Measurements from ENCODE around the gene COL11A1. TPM values are rescaled to one million over a fixed set of nuclear protein-coding genes. Genes with fewer than 3 reads are reported as not detected.

COL11A1 gene
- total and polyA plus RNA-seq, 5 experiments from 2014 or later = not detected

GRCh38 chr1:102875756-102876155 lies 232.6 kb downstream of the COL11A1 start:
- Mint-ChIP-seq H3K36me3 (no peaks in the 10 kb centered on the region), H3K27ac (no peak overlapping the region), H3K27me3 (no peaks in the 10 kb centered on the region), H3K4me1 (no peaks in the 10 kb centered on the region), H3K4me3 (no peak overlapping the region), H3K9me3 (peaks cover 0 to 21% (median 5%) of the 10 kb centered on the region in 9 donors)
- no peak for DNase-seq
- POLR2A ChIA-PET = no interaction called here
- no peak for ATAC-seq

DNA sequence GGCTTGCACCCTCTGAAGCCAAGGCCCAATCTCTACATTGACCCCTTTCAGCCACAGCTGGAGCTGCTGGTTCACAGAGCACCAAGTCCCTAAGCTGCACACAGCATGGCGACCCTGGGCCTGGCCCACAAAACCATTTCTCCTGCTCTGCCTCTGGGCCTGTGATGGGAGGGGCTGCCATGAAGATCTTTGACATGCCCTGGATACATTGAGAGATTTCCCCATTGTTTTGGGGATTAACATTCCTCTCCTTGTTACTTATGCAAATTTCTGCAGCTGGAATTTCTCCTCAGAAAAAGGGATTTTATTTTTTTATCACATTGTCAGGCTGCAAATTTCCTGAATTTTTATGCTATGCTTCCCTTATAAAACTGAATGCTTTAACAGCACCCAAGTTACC lies 235.8 kb downstream of the COL11A1 start:
- H3K4me3 Mint-ChIP-seq = no peak overlapping the region
- ATAC-seq (no peak), DNase-seq (no peak)
- peaks cover 0 to 42% (median 12%) of the 10 kb centered on the region in 9 donors for H3K9me3 Mint-ChIP-seq
- POLR2A ChIA-PET = no interaction called here
- no peaks in the 10 kb centered on the region for H3K27me3 Mint-ChIP-seq
- no peaks in the 10 kb centered on the region for H3K36me3 Mint-ChIP-seq
- H3K27ac Mint-ChIP-seq = no peak overlapping the region
- H3K4me1 Mint-ChIP-seq = no peaks in the 10 kb centered on the region

- H3K9me3 Mint-ChIP-seq = peaks cover 0 to 42% (median 15%) of the 10 kb centered on the region in 9 donors
- POLR2A ChIA-PET = no interaction called here
- H3K36me3 Mint-ChIP-seq = no peaks in the 10 kb centered on the region
- no peak for DNase-seq
- H3K27ac Mint-ChIP-seq = no peak overlapping the region
- H3K27me3 Mint-ChIP-seq = no peaks in the 10 kb centered on the region
- no peak overlapping the region for H3K4me3 Mint-ChIP-seq
- ATAC-seq = no peak
- no peaks in the 10 kb centered on the region for H3K4me1 Mint-ChIP-seq
These were observed 236.2 kb downstream of the COL11A1 start for GRCh38 chr1:102872097-102872496.

DNA sequence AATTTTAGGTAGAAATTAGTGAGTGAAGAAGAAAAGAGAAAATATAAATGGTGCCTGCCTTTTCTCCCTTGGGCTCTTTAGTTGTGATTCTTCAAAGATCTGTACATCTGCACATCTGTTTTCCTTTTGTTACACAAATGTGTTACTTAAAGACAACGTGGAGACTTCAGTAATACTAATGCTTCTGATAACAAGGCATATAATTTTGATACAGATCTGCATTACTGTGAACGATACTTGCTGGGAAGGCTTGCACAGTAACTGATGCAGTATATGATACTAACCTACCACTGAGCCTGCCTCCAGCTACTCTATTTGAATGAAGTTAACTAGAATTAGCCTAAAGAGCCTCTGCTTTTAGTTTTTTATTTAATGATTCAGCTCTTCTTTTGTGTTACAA lies 244.6 kb downstream of the COL11A1 start:
- H3K36me3 Mint-ChIP-seq = peaks cover 0 to 4% (median 0%) of the 10 kb centered on the region in 3 donors
- POLR2A ChIA-PET = no interaction called here
- no peak overlapping the region for H3K27ac Mint-ChIP-seq
- ATAC-seq (no peak), DNase-seq (no peak)
- peaks cover under 1 to 23% (median 10%) of the 10 kb centered on the region in 9 donors for H3K9me3 Mint-ChIP-seq
- no peaks in the 10 kb centered on the region for H3K4me1 Mint-ChIP-seq
- H3K27me3 Mint-ChIP-seq = no peaks in the 10 kb centered on the region
- no peak overlapping the region for H3K4me3 Mint-ChIP-seq

DNA sequence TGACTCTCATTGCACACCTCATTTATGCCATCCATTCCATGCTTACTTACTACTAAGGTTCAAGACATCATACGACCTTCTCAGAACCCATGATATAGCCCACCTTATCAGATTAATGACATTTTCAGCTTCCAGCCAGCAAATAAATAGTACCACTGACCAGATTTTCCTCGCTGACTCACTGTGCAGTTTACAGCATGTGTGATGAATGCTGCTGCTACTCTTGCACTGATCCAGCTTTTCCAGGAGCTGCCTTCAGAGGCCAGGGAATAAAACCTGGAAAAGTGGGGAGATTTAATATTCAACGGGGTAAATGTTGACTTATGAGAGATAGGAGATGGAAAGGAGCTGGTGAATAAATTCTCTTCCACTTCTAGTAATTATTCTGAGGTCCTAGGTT lies 247.1 kb downstream of the COL11A1 start:
- Mint-ChIP-seq H3K4me1 (no peaks in the 10 kb centered on the region), H3K27me3 (peaks cover 0 to under 1% (median 0%) of the 10 kb centered on the region in 5 donors), H3K36me3 (peaks cover 0 to 4% (median 0%) of the 10 kb centered on the region in 3 donors), H3K4me3 (no peak overlapping the region), H3K9me3 (peaks cover 2 to 33% (median 11%) of the 10 kb centered on the region in 9 donors), H3K27ac (no peak overlapping the region)
- DNase-seq (no peak), ATAC-seq (no peak)
- POLR2A ChIA-PET = no interaction called here

DNA sequence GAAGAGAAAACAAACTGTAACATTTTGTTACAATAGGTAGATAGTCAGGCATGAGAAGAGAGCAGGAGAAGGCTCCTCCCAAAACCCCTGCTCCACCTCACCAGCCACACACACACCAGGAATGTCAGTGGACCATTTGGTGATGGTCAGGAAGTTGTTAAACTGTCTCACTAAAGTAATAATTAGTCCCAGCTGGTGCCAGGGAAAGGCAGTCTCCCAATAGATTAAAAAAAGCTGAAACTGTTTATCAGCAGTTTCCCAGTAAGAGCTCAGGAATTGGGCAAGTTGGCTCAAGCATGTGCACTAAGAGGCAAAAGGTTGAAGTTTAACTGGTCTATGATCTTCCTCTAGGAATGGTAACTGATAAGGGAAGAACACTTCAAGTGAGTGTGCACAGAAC lies 249.6 kb downstream of the COL11A1 start:
- peaks cover 7 to 48% (median 22%) of the 10 kb centered on the region in 9 donors for H3K9me3 Mint-ChIP-seq
- H3K27ac Mint-ChIP-seq = no peak overlapping the region
- H3K36me3 Mint-ChIP-seq = peaks cover 0 to 4% (median 0%) of the 10 kb centered on the region in 3 donors
- DNase-seq = no peak
- H3K4me1 Mint-ChIP-seq = no peaks in the 10 kb centered on the region
- POLR2A ChIA-PET = no interaction called here
- H3K27me3 Mint-ChIP-seq = peaks cover 0 to 3% (median 0%) of the 10 kb centered on the region in 5 donors
- no peak for ATAC-seq
- H3K4me3 Mint-ChIP-seq = no peak overlapping the region

DNA sequence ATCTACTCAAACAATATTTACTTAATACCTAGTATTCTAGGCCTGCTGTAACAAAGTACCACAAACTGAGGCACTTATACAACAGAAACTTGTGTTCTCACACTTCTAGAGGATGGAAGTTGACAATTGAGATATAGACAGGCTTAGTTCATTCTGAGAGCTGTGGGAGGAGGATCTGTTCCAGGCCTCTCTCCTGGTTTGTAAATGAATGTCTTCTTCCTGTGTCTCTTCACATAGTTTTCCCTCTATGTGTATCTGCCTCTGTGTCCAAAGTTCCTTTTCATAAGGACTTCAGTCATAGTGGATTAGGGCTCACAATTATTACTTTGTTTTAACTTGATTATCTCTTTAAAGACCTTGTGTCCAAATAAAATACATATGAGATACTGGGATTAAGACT lies 251.1 kb downstream of the COL11A1 start:
- Mint-ChIP-seq H3K4me1 (no peaks in the 10 kb centered on the region), H3K4me3 (no peak overlapping the region), H3K27ac (no peak overlapping the region), H3K27me3 (peaks cover 0 to 3% (median 0%) of the 10 kb centered on the region in 5 donors), H3K36me3 (peaks cover 0 to 4% (median 0%) of the 10 kb centered on the region in 3 donors), H3K9me3 (peaks cover 7 to 48% (median 23%) of the 10 kb centered on the region in 9 donors)
- no peak for DNase-seq
- POLR2A ChIA-PET = no interaction called here
- ATAC-seq = no peak

- POLR2A ChIA-PET = no interaction called here
- Mint-ChIP-seq H3K9me3 (peaks cover 6 to 29% (median 19%) of the 10 kb centered on the region in 9 donors), H3K27me3 (peaks cover 0 to 3% (median 0%) of the 10 kb centered on the region in 5 donors), H3K27ac (no peak overlapping the region), H3K4me1 (no peaks in the 10 kb centered on the region), H3K4me3 (no peak overlapping the region), H3K36me3 (no peaks in the 10 kb centered on the region)
- ATAC-seq (no peak), DNase-seq (no peak)
These were observed 254.6 kb downstream of the COL11A1 start for GRCh38 chr1:102853701-102854187.

DNA sequence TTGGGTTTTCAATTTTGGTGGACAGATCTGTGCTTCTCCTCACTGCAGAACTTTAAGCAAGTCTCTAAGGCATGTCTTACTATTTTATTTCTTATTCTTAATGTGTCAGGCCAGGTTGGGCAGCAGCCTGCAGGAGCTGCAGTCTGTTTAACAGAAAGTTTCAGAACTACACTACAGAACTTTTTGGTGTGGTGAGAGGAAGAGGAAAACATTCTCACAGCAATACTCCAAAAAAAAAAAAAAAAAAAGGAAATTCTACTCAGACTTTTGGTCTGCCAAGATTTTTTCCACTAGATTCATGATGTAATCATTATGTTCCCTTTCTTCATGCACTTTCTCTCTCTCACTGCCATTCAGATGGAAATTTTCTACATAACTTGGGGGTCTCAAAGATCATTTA lies 255.2 kb downstream of the COL11A1 start:
- Mint-ChIP-seq H3K4me1 (no peaks in the 10 kb centered on the region), H3K9me3 (peaks cover 6 to 23% (median 19%) of the 10 kb centered on the region in 9 donors), H3K27ac (no peak overlapping the region), H3K4me3 (no peak overlapping the region), H3K36me3 (no peaks in the 10 kb centered on the region), H3K27me3 (peaks cover 0 to 3% (median 0%) of the 10 kb centered on the region in 5 donors)
- POLR2A ChIA-PET = no interaction called here
- no peak for ATAC-seq
- no peak for DNase-seq

- Mint-ChIP-seq H3K36me3 (no peaks in the 10 kb centered on the region), H3K27me3 (peaks cover 0 to 3% (median 0%) of the 10 kb centered on the region in 5 donors), H3K4me3 (no peak overlapping the region), H3K4me1 (no peaks in the 10 kb centered on the region), H3K9me3 (peaks cover 6 to 23% (median 19%) of the 10 kb centered on the region in 9 donors), H3K27ac (no peak overlapping the region)
- ATAC-seq = no peak
- POLR2A ChIA-PET = no interaction called here
- no peak for DNase-seq
These were observed 255.7 kb downstream of the COL11A1 start for GRCh38 chr1:102852613-102853012.

GRCh38 chr1:102851616-102852015 lies 256.7 kb downstream of the COL11A1 start:
- Mint-ChIP-seq H3K4me3 (no peak overlapping the region), H3K36me3 (no peaks in the 10 kb centered on the region), H3K4me1 (no peaks in the 10 kb centered on the region), H3K9me3 (peaks cover 6 to 23% (median 18%) of the 10 kb centered on the region in 9 donors), H3K27ac (no peak overlapping the region), H3K27me3 (peaks cover 0 to 3% (median 0%) of the 10 kb centered on the region in 5 donors)
- DNase-seq (no peak), ATAC-seq (no peak)
- POLR2A ChIA-PET = no interaction called here

DNA sequence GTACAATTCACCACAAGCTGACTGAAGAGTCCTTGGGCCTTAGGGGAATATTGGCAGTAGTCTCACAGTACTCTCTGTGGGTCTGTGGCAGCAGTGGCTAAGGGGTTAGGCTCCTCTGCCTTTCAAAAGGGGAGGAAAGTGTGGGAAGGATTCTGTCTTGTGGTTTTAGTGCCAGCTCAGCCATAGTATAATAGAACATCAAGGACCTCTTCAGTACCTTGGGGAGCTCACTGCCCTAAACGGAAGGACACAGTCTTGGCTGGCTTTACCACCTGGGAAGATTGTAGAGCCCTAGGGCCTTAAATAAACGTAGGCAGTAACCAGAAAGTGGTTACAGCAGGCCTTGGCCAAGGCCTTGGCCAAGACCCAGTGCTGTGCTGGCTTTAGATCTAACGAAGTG lies 265.7 kb downstream of the COL11A1 start:
- Mint-ChIP-seq H3K4me3 (no peak overlapping the region), H3K27ac (no peak overlapping the region), H3K9me3 (peaks cover 0 to 54% (median 8%) of the 10 kb centered on the region in 9 donors), H3K4me1 (no peaks in the 10 kb centered on the region), H3K27me3 (no peaks in the 10 kb centered on the region), H3K36me3 (no peaks in the 10 kb centered on the region)
- ATAC-seq (no peak), DNase-seq (no peak)
- POLR2A ChIA-PET = no interaction called here

GRCh38 chr1:102840741-102841140 lies 267.6 kb downstream of the COL11A1 start:
- DNase-seq (no peak), ATAC-seq (no peak)
- H3K27ac Mint-ChIP-seq = no peak overlapping the region
- H3K9me3 Mint-ChIP-seq = peaks cover 1 to 45% (median 6%) of the 10 kb centered on the region in 9 donors
- no peaks in the 10 kb centered on the region for H3K36me3 Mint-ChIP-seq
- H3K4me1 Mint-ChIP-seq = no peaks in the 10 kb centered on the region
- H3K27me3 Mint-ChIP-seq = no peaks in the 10 kb centered on the region
- H3K4me3 Mint-ChIP-seq = no peak overlapping the region
- POLR2A ChIA-PET = no interaction called here

GRCh38 chr1:102838016-102838415 lies 270.3 kb downstream of the COL11A1 start:
- Mint-ChIP-seq H3K4me3 (no peak overlapping the region), H3K4me1 (no peaks in the 10 kb centered on the region), H3K27me3 (no peaks in the 10 kb centered on the region), H3K9me3 (peaks cover 0 to 29% (median 6%) of the 10 kb centered on the region in 9 donors), H3K27ac (no peak overlapping the region), H3K36me3 (no peaks in the 10 kb centered on the region)
- DNase-seq (no peak), ATAC-seq (no peak)
- POLR2A ChIA-PET = no interaction called here
